MV-4-11 (cell line): ENCODE measurements around the gene FARSB.

Source experiments
- DNase-seq: peaks from one replicate; lab custom pipeline; 2025; lab: John Stamatoyannopoulos, UW

FARSB gene

DNA sequence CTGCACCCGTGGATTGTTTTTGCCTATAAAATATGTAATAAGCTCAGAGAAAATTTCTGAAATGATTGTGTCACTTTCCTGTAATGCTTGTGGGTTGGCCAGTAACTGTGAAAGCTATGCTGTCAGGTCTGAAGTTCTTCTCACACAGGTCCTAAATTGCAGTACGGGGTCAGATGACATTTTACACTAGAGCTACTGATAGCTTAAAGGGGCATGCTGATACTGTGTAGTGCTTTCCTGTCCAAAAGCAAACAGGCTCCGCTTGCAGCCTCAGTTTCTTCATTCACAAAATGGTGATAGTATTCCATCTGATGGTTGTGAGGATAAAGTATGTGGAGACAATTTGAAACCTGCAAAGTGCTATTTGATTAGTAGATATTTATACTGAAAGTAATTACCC is 7.6 kb upstream of the FARSB start:
- no peak for DNase-seq

- DNase-seq: no peak
These were observed 894 bp upstream of the FARSB start for GRCh38 chr2:222656526-222657446.

GRCh38 chr2:222653280-222653679 is 2.6 kb downstream of the FARSB start:
- no peak for DNase-seq

- no peak for DNase-seq
These were observed 3.2 kb downstream of the FARSB start for GRCh38 chr2:222652491-222653255.

DNA sequence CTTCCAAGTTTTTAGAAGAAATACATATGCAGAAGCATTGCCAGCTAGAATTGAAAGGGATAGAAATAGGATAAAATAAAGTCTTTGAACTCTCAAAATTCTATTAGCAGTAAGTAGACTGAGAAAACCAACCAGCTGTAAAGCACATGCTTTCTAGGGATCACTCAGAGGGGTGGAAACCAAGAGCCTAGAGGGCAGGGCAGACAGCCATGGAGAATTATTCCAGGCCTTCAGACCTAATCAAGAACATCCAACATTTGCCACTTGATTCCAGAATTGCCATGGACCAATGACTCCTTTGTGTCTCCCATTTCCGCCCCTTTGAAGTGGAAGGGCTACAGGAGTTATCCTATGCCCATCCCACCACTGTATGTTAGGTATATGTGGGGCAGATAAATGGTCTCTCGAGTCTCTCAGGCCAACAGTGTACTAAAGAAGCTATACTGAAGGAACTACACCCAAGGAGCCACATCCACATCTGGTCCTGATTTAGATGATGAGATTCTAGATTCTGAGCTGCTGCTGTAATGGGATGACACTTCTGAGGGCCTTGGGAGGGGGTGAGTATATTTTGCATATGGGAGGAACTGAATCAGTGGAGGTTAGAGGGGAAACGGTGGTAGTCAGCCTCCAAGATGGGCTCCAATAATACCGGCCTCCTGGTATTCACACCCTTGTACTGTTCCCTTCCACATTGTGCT is 4.0 kb downstream of the FARSB start:
- DNase-seq: no peak

- DNase-seq: no peak
These were observed 6.1 kb downstream of the FARSB start for GRCh38 chr2:222649801-222650200.

DNA sequence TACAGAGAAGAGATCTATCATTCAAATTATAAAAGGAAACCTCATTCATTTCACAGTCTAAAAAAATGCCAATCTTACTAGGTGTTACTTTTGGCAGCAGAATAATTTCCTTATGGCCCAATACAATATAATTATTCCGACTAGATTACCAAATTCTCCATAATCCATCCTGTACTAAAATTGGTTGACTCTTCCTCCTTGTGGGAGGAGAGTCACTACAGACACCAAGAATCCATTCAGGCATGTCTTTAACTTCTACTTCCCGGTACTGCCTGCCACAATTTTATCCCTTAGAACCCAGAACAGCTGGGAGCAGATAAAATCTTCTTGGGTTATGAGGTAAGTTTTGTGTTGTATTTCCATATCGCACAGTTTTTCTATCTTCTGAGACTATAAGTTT is 9.9 kb downstream of the FARSB start:
- DNase-seq: no peak

DNA sequence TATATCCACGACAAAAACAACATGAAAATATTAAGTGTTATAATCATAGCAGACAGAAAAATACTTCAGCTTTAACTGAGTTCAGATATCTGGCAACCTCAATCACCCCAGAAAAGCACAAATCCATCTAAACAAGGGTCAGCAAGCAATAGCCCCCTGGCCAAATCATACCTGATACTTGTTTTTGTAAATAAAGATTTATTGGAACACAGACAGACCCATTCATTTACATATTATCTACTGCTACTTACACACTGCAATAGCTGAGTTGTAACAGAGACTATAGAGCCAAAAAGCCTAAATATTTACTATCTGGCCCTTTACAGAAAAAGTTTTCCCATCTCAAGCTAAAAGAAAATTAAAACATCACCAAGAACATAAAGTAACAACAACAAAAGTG is 12.8 kb downstream of the FARSB start:
- no peak for DNase-seq

DNA sequence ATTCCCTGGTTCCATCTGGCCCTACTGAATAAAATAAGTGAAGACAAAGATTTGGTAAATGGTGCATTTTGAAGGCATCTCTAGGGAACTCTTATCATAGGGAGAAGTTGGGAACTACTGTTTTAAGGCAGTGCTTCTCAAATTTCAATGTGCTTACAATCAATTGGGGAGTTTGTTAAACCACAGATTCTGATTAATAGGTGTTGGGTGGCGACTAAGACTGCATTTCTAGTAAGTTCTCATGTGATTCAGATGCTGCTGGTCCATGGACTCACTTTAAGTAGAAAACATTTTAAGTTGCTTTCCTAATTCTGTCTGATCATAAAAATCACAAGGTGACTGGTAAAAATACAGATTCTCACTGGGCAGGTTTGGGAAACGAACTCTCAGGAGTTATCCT is 14.6 kb downstream of the FARSB start:
- DNase-seq: no peak

DNA sequence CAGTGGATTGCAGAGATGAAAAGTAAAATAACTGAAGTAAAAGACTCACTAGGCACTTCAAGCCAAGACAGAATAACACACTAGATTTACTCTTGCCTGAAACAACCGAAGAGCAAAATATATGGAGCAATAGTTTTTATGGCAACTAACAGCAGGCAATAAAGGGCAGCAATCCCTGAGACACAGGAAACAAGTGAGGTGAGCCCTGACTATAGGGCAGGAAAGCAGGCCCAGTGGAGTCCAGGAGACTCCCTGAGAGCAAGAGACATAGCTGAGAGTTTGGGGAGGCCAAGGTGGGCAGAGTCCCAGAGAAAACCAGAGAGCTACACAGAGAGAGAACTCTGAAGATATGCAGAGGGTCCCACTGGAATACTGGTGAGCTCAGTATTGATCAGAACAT is 18.8 kb downstream of the FARSB start:
- DNase-seq: no peak

DNA sequence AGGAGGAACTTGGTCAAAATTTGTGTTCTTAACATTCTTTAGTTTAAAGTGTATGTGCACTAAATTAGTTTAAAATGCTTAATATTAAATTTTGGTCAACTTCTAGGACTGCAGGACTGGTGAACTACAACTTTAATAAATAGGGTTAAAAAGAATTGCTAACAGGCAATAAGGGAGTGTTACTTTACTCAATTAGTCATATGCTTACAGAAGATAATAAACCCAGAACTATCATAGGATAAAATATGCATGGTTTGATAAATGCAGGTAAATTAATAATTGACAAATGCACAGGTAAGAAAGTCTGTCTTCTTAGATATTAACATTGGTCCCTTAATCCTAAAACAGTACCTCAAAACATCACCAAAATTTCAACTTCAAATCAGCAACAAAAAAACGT is 20.6 kb downstream of the FARSB start:
- DNase-seq: no peak

GRCh38 chr2:222627764-222628163 is 28.1 kb downstream of the FARSB start:
- no peak for DNase-seq

GRCh38 chr2:222623756-222624309 is 32.1 kb downstream of the FARSB start:
- no peak for DNase-seq

DNA sequence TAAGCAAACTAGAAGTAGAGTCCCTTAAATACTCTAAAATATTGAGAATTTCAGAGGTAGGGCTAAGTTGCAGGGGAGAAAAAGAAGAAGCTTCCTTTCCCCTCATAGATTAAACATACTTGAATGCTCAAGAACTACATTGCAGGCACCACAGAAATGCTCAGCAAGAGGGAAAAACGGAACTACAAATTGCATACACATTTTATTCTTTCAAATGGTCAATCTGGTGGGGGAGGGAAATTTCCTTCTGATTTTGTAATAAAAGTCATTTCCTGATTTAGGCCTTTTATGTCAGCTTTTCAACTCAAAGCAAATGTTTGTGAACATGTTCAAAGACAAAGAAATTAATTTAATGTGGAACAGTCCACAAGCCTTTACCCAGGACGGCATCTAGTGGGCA is 33.0 kb downstream of the FARSB start:
- peak; percentile 57 for DNase-seq

GRCh38 chr2:222621893-222622292 is 34.0 kb downstream of the FARSB start:
- DNase-seq: no peak

DNA sequence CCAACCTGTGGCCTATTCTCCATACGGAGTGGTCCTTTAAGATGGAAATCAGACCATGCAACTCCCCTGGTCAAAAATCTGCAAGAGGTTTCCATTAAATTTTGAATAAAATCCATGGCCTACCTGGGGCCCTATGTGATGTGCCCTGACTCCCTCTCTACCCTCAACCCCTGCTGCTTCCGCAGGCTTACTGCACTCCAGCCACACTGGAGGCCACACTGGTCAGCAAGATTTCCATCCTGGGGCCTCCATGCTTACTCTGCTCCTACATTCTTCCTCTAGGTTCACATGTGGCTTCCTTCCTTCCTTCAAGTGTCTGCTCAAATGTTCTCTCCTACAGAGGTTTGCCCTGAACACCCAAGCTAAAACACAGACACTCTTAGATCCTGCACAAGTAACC is 40.6 kb downstream of the FARSB start:
- DNase-seq: no peak

DNA sequence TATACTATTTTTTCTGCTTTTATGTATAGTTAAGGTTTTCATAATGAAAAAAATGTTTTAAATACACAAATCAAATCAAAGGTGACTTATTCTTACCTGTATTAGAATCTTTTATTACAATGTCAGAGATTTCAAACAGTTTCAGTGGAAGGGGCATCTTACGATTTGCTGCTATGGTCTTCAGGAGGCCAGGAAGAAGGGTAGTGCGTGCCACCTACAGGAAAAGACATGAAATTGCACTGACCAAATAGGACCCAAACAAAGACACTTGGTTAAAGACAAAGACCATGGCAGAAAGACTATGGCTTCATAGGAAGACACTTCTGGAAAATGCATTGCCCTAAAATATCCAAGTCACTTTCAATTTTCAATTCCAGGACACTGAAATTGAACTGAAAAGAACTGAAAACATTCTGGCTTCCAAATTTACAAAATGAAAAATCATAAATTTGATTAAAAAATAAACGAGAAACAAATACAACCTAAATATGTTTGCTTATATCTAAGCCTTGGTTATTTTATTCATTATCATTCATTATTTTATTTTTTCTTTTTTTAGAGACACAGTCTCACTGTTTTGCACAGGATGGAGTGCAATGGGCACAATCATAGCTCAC is 42.1 kb downstream of the FARSB start:
- peak; percentile 27 for DNase-seq

DNA sequence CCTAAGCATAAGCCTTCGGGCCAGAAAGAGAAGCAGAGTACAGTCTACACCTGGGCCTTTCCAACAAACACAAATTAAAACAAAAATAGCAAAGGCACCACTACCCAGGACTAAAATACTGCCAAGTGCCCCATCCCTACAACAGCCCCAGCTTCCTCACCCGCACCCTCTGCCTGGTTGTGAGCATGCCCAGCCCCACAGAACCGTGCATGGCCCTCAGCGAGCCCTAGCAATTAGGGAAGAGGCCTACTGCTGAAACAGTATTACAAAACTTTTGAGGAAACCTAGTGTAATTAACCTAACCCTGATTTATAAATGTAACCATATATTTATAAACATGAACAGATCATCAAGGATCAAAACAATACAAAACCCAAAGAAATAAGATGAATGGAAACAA is 44.2 kb downstream of the FARSB start:
- no peak for DNase-seq

- peak; percentile 3 for DNase-seq
These were observed 45.1 kb downstream of the FARSB start for GRCh38 chr2:222610746-222611145.

DNA sequence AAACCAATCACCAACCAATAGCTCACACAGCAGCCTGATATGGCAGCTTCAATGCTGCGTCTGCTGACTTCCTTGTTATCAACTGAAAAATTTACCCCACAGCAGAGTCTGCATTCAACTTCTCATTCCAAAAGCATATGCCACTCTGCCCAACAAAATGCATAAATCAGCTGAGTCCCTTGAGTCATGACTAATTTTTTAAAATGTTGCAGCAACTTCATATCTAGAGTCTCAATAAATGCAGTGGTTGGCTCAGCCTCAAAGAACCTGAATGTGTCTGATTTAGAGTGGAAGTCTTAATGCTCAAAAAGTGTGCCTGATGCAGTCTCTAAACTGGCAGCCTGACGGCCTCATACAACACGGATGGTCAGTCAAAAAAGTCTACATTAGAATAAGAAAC is 46.5 kb downstream of the FARSB start:
- peak; percentile 61 for DNase-seq

- DNase-seq: peak; percentile 3
These were observed 47.8 kb downstream of the FARSB start for GRCh38 chr2:222608081-222608480.

DNA sequence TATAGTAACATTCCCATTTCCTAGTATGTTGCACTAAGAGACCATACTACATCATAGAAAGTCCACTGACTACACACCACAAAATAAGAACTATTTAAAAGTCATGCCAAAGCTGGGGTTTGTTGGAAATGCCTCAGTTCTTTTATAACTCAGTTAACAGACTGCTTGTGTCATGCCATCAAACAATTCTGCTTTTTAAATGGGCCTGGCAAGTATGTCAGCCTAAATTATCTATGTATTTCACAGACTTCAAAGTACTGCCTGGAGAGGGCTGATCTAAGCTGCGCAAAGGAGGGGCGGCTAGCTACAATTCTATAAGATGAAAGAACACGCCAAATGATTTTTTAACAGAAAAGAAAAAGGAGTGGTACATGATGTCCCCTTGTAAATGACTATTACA is 49.6 kb downstream of the FARSB start:
- DNase-seq: no peak
